Nephron progenitor cell (in vitro differentiated cells): ENCODE measurements around the gene MVB12B.

Source experiments
- DNase-seq: peaks from one replicate; pipeline ENCODE4 v3.0.0; 2021
- H3K27ac Mint-ChIP-seq: 2 replicates; pipeline ENCODE4 v1.8.0; 2021; ENCODE audit warnings: mild to moderate bottlenecking, moderate library complexity, mixed read lengths
- H3K27me3 Mint-ChIP-seq: 2 replicates; pipeline ENCODE4 v1.8.0; 2021; ENCODE audit warnings: mild to moderate bottlenecking, low read depth, mixed read lengths; ENCODE audit not compliant: poor library complexity
- H3K36me3 Mint-ChIP-seq: 2 replicates; pipeline ENCODE4 v1.8.0; 2021; ENCODE audit warnings: low read depth, mixed read lengths
- H3K4me1 Mint-ChIP-seq: 2 replicates; pipeline ENCODE4 v1.8.0; 2021; ENCODE audit warnings: mixed read lengths
- H3K4me3 Mint-ChIP-seq: 2 replicates; pipeline ENCODE4 v1.8.0; 2021; ENCODE audit warnings: mild to moderate bottlenecking, moderate library complexity, mixed read lengths
- H3K9me3 Mint-ChIP-seq: 2 replicates; pipeline ENCODE4 v1.8.0; 2021; ENCODE audit warnings: mild to moderate bottlenecking, moderate library complexity, mixed read lengths
- CTCF ChIP-seq: fragments of 200-600 bp; sonication (generic); IDR thresholded peaks from 2 replicates; pipeline ENCODE4 v1.5.0; 2021; ENCODE audit warnings: antibody characterized with exemption

The MVB12B gene

GRCh38 chr9:126410229-126410628, 83.6 kb downstream of the MVB12B start:
- peaks cover 4% of the 10 kb centered on the region for H3K27me3 Mint-ChIP-seq
- no peak overlapping the region for H3K4me3 Mint-ChIP-seq
- DNase-seq: no peak
- no peaks in the 10 kb centered on the region for H3K9me3 Mint-ChIP-seq
- TF ChIP-seq CTCF: no peak
- peaks cover 28% of the 10 kb centered on the region for H3K4me1 Mint-ChIP-seq
- peaks cover 11% of the 10 kb centered on the region for H3K36me3 Mint-ChIP-seq
- H3K27ac Mint-ChIP-seq: no peak overlapping the region

GRCh38 chr9:126411225-126411947, 84.8 kb downstream of the MVB12B start:
- H3K27ac Mint-ChIP-seq: peak overlapping the region; percentile 6
- no peak overlapping the region for H3K4me3 Mint-ChIP-seq
- peaks cover 4% of the 10 kb centered on the region for H3K27me3 Mint-ChIP-seq

GRCh38 chr9:126411948-126412284, 85.3 kb downstream of the MVB12B start:
- TF ChIP-seq CTCF: no peak
- H3K9me3 Mint-ChIP-seq: no peaks in the 10 kb centered on the region
- H3K4me3 Mint-ChIP-seq: no peak overlapping the region
- H3K27me3 Mint-ChIP-seq: peaks cover 8% of the 10 kb centered on the region
- H3K27ac Mint-ChIP-seq: peak overlapping the region; percentile 6
- H3K36me3 Mint-ChIP-seq: peaks cover 17% of the 10 kb centered on the region
- DNase-seq: no peak
- peaks cover 15% of the 10 kb centered on the region for H3K4me1 Mint-ChIP-seq

More at GRCh38 chr9:126411225-126411947, 84.8 kb downstream of the MVB12B start:
- no peak for TF ChIP-seq CTCF
- Mint-ChIP-seq H3K9me3 (no peaks in the 10 kb centered on the region), H3K36me3 (peaks cover 17% of the 10 kb centered on the region), H3K4me1 (peaks cover 20% of the 10 kb centered on the region)
- DNase-seq: no peak

- H3K27me3 Mint-ChIP-seq: peaks cover 9% of the 10 kb centered on the region
- no peak for DNase-seq
- H3K4me1 Mint-ChIP-seq: peaks cover 5% of the 10 kb centered on the region
- H3K36me3 Mint-ChIP-seq: peaks cover 17% of the 10 kb centered on the region
- no peak overlapping the region for H3K27ac Mint-ChIP-seq
- no peak overlapping the region for H3K4me3 Mint-ChIP-seq
- H3K9me3 Mint-ChIP-seq: no peaks in the 10 kb centered on the region
- no peak for TF ChIP-seq CTCF
Observed at GRCh38 chr9:126412905-126413304, 86.3 kb downstream of the MVB12B start.

GRCh38 chr9:126413391-126414068, 86.9 kb downstream of the MVB12B start:
- Mint-ChIP-seq H3K4me1 (peaks cover 4% of the 10 kb centered on the region), H3K9me3 (no peaks in the 10 kb centered on the region), H3K27me3 (peaks cover 9% of the 10 kb centered on the region), H3K27ac (no peak overlapping the region), H3K36me3 (peaks cover 18% of the 10 kb centered on the region), H3K4me3 (no peak overlapping the region)
- no peak for DNase-seq
- TF ChIP-seq CTCF: no peak
